LNCaP clone FGC (cell line): Measurements from ENCODE around the gene NRN1L.
A peak's percentile ranks its signal among the peaks of the same experiment; 100 is the strongest.

Experiments
- DNase-seq: peaks from one replicate; pipeline ENCODE4 v3.0.0-alpha.2; 2011; ENCODE audit warnings: low read depth
- H3K4me3 ChIP-seq: 2 replicates; pipeline ENCODE4 v1.5.1; 2011; ENCODE audit warnings: mild to moderate bottlenecking, low read depth, low read length, control low read depth
- TF ChIP-seq, protein P1 (sequence below): IDR thresholded peaks from 2 replicates; pipeline ENCODE4 v1.5.1; 2012; ENCODE audit warnings: mild to moderate bottlenecking; ENCODE audit not compliant: control insufficient read depth, insufficient read depth; ENCODE audit errors: extremely low read depth

NRN1L gene

DNA sequence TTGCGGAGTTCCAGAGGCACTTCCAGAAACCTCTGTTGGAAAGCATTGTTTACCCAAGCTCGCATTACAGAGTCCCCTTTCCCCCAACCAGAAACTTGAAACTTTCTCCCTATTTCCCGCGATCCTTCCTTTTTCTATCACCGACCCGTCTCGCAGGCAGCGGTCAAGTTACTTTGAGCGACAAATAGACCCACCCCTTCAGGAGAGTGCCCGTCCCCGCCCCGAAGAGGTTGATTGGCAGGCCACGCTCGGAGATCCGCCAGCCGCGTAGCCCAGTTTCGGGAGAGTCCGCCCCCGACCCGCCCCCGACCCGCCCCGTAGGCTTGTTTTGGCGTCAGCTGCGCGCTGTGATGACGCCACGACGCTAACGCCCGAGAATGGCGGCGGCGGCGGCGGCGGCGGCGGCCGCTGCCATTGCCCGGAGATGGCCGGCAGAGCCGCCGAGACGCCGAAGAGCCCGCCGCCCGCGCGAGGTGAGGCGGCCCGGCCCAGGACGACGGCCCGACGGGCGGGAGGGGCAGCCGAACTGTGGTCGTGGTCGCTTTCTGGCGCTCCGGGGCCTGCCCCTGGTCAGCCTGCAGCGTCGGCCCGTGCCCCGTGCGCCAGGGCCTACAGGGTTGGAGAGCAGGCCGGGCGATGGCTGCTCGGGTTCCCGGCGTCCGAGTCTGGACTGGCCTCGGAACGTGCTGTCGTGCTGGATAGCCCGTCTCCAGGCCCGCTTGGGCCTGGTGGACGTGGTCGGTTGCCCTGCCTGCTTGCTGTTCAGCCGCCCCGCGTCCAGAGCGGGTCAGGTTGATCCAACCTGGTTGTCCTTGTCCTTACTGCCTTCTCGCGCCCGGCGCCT is 8.4 kb downstream of the NRN1L start, which contains the start of gene PSKH1:
Gene PSKH1 (plus strand): TSS at position 356 of the 844 bp plus-strand sequence. CDS start 15,496 bp downstream, outside the sequence.
- peak within 1 kb of the TSS; percentile 92 for H3K4me3 ChIP-seq
- TF ChIP-seq, protein P1, sequence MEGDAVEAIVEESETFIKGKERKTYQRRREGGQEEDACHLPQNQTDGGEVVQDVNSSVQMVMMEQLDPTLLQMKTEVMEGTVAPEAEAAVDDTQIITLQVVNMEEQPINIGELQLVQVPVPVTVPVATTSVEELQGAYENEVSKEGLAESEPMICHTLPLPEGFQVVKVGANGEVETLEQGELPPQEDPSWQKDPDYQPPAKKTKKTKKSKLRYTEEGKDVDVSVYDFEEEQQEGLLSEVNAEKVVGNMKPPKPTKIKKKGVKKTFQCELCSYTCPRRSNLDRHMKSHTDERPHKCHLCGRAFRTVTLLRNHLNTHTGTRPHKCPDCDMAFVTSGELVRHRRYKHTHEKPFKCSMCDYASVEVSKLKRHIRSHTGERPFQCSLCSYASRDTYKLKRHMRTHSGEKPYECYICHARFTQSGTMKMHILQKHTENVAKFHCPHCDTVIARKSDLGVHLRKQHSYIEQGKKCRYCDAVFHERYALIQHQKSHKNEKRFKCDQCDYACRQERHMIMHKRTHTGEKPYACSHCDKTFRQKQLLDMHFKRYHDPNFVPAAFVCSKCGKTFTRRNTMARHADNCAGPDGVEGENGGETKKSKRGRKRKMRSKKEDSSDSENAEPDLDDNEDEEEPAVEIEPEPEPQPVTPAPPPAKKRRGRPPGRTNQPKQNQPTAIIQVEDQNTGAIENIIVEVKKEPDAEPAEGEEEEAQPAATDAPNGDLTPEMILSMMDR: no peak
- peak; percentile 85 for DNase-seq

DNA sequence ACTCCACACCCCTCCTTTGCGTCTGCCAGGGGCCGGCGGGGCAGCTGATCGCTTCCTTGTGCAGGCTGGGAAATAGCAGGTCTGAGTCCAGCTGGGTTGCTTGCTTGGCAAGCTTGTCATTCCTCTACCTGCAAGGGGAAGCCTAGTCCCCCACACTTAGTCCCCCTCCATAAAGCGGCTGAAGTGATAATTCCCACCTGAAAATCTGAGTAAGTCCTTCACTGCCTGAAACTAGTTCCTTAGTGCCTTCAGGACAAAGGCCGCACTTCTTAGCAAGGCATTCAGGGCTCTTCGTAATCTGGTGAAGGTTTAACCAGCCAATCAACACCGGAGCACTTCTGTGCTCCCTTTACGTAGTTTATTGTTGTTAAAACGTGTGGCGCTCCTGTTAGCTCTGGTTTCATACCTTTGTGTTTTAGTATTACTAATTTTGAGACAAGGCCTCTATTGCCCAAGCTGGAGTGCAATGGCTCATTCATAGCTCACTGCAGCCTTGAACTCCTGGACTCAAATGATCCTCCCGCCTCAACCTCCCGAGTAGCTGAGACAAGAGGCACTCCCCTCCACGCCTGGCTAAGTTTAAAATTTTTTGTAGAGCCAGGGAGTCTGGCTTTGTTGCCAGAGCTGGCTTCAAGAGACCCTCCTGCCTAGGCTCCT is 9.2 kb downstream of the NRN1L start:
- TF ChIP-seq, protein P1: no peak
- DNase-seq: no peak
- H3K4me3 ChIP-seq: peak overlapping the region; percentile 92

DNA sequence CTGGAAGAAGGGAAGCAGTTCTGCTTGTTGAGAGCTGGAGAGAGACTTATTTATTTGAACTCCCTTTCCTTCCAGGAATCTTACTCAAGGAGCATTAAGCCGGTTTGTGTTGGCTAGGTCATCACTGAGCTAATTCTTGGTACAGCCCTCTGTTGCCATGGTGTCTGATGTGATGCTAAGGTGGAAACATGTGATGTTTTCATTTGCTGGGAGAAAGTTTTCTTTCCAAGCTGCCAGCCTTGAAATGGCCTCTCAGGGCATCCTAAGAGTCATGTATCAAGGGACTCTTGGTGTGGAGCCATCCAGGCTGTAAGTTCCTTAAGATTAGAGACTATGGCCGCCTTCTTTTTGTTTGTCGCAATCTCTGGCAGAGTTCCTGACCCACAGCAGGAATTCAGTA is 12.5 kb downstream of the NRN1L start:
- TF ChIP-seq, protein P1: no peak
- H3K4me3 ChIP-seq: no peak overlapping the region
- DNase-seq: no peak

DNA sequence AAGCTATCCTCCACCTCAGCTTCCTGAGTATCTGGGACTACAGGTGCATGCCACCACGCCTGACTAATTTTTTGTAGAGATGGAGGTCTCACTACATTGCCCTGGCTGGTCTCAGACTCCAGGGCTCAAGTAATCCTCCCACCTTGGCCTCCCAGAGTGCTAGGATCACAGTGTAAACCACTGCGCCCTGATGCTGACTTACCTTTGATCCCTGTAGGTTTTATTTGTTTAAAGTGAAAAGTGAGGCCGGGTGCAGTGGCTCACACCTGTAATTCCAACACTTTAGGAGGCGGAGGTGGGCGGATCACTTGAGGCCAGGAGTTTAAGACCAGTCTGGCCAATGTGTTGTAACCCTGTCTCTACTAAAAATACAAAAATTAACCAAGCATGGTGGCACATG is 17.0 kb downstream of the NRN1L start:
- TF ChIP-seq, protein P1: no peak

DNA sequence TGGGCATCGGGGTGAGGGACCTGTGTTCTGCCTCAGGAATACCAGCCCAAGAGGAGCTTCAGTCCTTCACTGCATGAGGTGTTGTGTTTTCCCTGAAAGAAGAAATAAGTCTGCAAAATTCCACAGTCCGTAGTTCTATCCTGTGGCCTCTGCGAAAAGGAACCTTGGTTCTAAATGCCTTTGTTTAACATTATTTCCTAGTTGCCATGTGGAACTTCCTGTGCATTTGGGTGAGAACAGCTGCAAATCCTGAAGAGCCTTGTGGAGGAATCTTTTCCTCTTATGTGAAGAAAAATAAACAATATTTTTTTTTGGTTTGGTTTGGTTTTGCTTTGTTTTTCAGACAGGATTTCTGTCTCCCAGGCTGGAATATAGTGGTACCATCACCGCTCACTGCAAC is 18.1 kb downstream of the NRN1L start:
- H3K4me3 ChIP-seq: no peak overlapping the region
- TF ChIP-seq, protein P1: no peak
- no peak for DNase-seq

More for the DNA sequence above, 17.0 kb downstream of the NRN1L start:
- DNase-seq: no peak
- no peak overlapping the region for H3K4me3 ChIP-seq

DNA sequence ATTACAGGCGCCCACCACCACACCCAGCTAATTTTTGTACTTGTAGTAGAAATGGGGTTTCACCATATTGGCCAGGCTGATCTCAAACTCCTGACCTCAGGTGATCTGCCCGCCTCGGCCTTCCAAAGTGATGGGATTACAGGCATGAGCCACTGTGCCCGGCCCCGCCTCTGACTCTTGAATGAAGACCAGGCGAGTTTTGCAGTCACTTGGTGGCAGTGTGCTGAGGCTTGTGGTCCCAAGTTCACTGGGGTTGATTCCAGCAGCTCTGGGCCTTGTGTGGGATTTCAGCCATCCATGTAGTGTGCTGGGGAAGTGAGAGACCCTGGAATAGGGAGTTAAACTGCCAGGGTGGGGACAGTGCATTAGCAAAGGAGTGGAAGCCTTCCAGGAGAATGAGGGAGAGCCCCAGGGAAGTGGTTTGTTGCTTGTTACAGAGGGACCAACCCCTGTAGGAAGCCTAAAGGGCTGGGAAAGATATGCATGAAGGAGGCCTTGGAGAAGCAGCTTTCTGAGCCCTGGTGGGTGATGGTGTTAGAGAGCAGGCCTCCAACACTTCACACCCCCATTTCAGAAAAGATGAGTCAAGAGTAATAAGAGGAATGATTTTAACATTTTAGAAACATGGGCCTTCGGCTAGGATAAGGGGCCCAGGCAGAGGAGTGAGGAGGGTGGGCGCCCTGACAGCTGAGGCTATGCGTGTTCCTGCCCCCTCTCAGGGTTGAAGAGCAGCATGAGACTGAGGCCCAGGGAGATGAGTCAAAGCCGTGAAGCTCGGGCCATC is 22.9 kb downstream of the NRN1L start:
- TF ChIP-seq, protein P1: no peak
- DNase-seq: no peak
- H3K4me3 ChIP-seq: no peak overlapping the region
